Fibroblast of skin of right biceps (primary cell): ENCODE results near the gene ST3GAL4.
"Not testable (repeated sequence)": the region's sequence is repeated elsewhere in the genome, so short reads cannot be mapped to it uniquely, and the experiment has no call there.

Source experiments
- DNase-seq: peaks from one replicate; pipeline ENCODE4 v3.0.0-alpha.2; 2013

ST3GAL4 gene

DNA sequence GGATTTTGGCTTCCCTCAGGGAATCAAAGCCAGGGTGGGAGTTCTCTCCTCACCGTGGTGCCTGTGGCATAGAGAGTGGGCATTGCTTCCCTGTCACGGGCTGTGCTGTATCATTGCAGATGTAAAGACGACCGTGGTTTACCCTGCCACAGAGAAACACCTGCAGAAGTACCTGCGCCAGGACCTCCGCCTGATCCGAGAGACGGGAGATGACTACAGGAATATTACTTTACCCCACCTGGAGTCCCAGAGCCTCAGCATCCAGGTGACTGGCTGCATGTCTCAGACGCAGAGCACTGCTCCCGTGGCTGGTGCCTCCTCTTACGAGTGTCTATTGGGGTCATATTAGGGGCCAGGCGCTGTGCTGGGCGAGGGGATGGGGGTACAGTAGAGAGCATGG is 24.2 kb upstream of the ST3GAL4 start:
- no peak for DNase-seq

GRCh38 chr11:126332221-126332711 is 23.2 kb upstream of the ST3GAL4 start:
- peak; percentile 90 for DNase-seq

DNA sequence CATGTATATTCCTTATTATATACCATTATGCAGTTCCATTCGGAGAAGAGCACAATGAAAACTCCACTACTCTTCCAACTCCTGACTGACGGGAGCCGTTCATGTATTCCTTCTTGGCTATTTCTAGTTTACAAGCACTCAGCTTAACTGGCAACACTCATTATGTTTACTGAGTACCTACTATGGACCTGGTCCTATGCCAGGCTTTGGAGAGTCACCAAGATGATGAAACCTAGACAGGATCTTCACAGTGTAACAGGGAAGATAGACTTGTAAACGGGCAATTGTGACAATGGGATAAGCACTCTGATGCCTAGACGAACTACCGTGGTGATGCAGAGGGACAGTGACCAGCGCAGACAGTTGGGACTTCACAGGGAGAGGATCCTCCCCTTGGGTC is 22.3 kb upstream of the ST3GAL4 start:
- no peak for DNase-seq

DNA sequence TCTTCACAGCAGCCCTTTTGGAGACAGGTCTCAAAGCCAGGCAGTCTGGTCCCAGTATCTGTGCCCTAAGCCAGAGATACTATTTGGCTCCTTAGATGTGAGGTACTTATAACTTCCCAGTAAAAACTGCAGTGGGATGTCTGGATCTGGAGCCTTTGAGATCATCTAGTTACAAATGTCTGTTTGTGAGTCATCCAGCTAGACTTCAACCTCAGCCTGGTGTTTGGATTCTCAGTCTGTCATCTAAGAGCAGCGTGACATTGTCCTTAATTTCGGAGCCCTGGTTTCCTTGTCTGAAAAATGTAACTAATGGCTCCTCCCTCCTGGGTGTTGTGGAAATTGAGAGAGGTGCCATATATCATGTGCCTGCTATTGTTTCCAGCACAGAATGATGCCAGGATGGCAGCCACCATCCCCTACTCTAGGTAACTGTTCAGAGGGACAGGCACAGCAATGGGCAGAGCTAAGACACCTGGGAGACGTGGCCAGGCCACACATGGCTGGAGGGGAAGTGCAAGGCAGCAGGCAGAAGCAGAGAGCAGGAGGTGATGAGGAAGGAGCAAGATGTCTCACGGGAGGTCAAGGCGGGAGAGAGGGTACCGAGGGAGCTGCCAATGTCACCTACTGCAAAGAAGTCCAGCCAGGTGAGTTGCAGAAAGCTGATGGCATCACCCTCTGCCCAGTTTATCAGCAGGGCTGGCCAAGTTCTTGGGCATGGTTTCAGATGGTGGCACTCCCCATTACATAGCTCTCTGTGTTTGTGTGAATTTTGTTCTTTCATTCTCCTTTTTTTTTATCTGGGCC is 20.6 kb upstream of the ST3GAL4 start:
- peak; percentile 72 for DNase-seq

DNA sequence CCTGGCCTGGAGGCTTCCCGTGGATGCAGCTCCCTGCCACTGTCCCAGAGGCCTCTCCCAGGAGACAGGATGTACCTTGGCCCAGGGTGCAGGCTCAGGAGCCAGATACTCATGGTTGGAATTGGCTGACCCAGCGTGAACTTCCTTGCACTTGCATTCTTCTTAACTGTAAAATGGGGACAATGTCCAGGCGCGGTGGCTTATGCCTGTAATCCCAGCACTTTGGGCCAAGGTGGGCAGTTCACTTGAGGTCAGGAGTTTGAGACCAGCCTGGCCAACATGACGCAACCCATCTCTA is 20.1 kb upstream of the ST3GAL4 start:
- no peak for DNase-seq

DNA sequence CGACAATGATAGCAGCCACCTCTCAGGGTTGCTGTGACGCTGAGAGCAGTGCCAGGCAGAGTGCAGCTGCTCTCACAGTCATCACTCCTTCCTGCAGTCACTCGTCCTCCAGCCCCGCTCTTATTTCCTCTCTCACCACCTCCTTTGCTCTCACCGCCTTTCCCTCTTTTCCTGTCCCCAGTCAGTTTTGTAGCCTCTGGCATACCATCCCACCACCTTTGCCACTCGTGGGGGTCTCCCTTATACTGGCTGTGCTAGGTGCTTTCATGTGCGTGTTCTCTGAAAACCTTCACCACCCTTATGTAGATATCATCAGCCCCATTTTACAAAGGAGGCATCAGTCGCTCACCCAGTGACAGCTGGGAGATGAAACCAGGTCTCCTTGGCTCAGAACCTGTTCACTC is 19.3 kb upstream of the ST3GAL4 start:
- DNase-seq: no peak

DNA sequence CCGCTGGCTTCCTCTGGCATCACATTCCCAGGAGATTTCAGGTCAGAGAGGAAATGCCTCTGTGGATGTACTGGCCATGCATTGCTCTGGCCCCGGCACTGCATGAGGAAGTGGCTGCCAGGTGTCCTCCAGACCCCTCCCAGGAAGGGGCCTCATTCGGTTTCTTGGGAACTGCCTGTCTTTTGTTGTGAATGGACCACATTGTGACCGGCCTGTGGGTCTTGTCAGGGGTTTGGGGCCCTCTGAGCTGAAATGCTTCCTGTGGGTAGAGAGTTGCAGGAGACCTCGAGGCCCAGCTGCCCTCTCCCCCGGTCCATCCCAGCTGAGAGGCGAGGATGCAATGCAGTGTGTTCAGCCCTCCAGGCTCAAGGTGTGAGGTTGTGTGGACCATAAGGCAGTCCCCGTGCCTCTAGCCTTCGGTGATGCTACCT is 18.8 kb upstream of the ST3GAL4 start:
- no peak for DNase-seq

- no peak for DNase-seq
These were observed 18.4 kb upstream of the ST3GAL4 start for GRCh38 chr11:126337126-126337473.

- DNase-seq: no peak
These were observed 17.8 kb upstream of the ST3GAL4 start for GRCh38 chr11:126337474-126338241.

DNA sequence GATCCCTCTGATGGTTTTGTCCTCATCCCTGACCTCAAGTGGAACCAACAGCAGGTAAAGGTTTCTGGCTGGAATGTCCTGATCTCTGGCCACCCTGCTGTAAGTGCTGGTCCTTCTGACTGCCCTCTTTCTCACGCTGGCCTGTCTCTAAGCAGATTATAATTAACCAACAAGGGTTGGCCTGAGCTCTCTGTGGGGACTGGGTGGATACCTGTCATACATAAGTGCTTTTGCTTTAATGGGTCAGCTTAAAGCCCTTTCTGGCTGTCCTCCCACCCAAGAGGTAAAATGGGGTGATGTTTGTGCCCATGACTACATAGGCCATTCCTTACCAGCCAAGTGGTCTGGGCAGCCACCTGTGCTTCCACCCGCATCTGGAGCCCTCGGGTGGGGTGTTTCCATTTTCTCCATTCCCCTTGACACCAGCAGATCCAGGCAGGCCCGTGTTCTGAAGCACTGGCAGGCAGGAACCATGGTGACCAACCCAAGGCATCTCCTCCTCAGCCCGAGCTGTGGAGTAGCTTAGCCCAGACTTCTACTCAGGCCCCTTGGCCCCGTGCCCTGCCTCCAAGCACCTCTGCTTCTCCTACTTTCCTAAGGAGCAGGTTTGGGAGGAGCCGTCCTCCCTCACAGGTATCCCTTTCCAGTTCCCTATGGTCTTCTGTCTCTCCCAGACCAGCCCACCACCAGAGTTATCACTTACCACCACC is 17.0 kb upstream of the ST3GAL4 start:
- DNase-seq: no peak

DNA sequence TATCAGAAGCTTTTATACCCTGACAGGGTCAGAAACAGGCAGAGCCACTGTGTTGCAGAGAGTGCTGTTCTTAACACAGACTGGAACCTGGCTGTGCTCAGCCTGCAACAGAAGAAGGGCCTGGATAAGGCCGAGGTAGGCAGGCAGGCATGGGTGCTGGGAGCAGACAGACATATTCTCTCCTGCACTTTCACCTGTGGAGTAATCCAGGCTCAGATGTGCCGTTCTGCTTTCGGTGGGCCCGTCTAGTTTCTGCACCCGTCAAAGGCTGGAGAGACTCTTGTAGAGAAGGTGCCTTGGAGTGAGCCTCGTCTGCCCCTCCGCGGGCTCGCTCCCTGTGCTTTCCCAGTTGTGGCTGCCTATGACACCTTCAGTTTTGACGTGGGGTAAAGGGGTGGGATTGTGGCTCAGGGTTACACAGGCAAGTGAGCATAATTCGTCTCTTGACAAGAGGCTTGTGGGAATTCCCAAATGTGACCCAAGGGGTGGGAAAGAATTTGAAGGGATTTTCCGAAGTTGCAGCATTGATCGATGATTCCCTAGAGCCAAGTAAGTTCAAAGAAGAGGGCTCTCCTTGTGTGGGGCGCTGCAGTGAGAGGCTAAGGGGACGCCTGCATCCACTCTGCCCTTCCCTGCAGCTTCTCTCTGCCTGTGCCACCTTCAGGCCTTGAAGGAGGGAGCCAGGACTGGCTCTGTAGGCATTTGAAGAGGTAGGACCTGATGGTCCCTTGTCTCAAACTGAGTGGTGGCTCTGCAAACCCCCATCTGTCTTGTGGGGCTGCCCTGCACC is 16.2 kb upstream of the ST3GAL4 start:
- DNase-seq: no peak

DNA sequence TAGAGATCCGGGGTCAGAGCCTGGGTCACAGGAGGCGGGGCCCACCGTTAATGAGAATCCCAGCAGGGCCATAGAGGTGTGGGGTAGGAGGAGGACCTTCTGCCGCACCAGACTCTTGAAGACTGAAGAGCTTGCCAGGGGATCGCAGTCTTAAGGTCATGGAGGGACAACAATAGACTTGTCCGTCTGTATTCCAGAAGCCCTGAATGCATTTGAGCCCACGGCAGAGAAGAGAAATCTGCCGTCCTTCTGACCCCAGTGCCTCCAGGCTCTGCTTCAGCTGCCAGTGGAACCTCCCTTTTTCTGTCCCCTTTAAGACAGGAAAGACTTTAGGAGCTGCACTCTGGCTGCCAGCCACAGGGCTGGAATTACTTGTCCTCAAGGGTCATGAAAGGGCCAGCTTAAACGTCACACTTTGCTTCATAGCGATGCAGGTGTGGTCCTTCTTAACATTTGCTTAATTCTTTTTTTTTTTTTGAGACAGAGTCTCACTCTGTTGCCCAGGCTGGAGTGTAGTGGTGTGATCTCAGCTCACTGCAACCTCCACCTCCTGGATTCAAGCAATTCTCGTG is 15.5 kb upstream of the ST3GAL4 start:
- peak; percentile 49 for DNase-seq

DNA sequence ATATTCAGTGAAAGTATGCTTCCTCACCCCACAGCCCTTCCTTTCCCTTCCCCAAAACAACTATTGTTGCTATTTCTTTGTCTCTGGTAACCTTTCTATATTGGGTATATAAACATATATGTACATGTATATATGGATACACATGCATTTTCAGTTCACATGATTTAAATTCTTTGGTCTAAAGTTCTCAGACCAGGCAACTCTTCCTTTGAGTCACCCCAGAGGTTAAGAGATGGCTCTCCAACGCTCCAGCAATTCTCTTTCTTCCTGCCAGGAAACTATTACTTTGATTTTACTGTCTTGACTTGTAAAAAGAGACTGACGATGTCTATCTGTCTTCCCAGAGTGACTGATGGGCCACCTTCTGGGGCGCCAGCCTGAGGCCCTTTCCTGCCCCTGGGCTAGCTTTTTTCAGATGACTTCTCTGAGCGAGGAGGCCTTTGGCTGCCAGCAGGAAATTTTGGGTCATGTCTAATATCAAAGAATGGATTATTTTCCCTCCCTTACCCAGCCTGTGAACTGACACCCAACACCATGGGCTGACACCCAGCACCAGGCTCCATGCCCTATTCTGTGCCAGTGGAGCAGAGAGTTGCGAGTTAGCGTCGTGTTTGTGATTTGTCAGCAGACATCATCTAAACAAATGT is 14.4 kb upstream of the ST3GAL4 start:
- DNase-seq: no peak

GRCh38 chr11:126341760-126342161 is 13.7 kb upstream of the ST3GAL4 start:
- DNase-seq: peak; percentile 97

GRCh38 chr11:126343051-126343450 is 12.4 kb upstream of the ST3GAL4 start:
- no peak for DNase-seq

DNA sequence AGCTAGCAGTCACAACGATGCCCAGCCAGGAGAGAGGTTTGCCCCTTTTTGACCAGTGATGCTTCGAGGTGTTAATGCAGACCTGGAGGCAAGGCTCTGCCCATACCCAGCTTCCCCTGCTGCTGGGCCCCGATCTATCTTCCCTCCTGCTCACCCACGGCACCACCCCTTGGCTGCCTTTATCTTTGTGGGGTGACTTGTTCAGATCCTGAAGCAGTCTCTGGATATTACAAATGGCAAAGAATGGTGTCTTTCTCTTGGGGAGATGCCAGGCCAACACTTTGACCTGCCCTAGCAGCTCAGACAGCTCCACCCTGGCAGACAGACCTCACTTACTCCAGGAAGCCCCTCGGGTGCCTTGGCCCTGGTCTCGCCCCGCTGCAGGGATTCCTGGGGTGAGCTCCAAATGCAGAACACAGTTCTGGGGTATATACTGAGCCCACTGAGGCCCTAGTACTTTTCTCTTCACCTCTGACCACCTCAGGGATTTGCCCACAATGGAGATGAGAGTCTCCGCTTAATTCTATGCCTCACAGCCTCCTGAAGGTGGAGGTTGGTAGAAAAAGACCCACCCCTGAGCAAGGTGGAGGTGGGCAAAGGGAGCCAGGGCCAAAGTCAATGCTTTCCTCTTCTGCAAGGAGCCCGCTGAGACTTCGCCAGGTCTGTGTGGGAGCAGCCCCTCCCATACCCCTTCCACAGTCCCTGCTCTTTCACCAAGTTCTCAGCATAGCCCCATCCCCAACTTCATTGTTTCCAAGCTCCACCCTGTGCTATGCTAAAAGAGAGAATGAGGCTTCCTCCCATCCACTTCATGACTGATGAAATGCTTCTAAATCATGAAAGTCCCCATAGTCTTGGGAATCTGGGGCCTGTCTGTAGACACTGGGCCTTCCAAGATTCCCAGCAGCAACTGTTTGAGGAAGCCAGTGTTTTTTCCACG is 11.1 kb upstream of the ST3GAL4 start:
- no peak for DNase-seq

DNA sequence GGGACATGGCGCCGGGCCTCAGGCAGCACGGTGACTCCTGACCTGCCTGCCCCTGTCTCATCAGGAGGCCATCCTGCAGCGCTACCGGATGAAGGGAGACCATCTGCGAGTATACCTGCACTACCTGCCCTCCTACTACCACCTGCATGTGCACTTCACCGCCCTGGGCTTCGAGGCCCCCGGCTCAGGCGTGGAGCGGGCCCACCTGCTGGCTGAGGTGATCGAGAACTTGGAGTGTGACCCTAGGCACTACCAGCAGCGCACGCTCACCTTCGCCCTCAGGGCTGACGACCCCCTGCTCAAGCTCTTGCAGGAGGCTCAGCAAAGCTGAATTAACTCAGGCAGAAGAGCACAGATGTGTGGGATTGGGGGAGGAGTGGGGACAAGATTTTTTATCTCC is 10.2 kb upstream of the ST3GAL4 start:
- no peak for DNase-seq

GRCh38 chr11:126345759-126346585 is 9.5 kb upstream of the ST3GAL4 start:
- DNase-seq: peak; percentile 73

DNA sequence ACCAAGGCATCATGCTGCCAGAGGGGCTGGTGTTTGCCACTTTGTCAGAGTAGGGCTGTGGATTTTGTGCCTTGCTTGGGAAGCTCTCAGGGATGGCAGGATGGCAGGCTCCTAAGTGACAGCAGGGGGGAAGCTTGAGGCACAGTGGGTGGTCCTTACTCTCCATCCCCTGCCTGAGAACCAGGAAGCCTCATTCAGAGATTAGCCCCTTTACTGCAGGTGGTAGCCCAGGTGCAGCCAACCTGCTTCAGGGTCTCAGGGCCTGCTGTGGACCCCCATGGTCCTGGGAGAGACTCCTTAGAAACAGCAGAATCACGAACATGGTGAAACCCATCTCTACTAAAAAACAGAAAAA is 8.9 kb upstream of the ST3GAL4 start:
- no peak for DNase-seq

DNA sequence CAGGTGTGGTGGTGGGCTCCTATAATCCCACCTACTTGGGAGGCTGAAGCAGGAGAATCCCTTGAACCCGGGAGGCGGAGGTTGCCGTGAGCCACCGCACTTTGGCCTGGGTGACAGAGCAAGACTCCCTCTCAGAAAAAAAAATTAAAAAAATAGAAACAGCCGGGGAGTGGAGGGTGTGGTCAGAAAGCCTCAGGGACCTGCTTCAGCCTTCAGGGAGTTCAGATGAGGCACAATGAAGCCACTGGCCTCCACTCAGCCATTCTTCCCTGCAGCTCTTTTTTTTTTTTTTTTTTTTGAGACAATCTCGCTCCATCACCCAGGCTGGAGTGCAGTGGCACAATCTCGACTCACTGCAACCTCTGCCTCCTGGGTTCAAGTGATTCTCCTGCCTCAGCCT is 8.5 kb upstream of the ST3GAL4 start:
- not testable (repeated sequence) for DNase-seq
